DMS53 treated with DMSO at 0.1 percent for 48 hours (cell line): ENCODE data around the gene MS4A15.
"Not testable (repeated sequence)": the region's sequence is repeated elsewhere in the genome, so short reads cannot be mapped to it uniquely, and the experiment has no call there.

Source experiments
- DNase-seq: peaks from one replicate; lab custom pipeline; 2025; ENCODE audit not compliant: unreplicated experiment; lab: John Stamatoyannopoulos, UW

Gene MS4A15

DNA sequence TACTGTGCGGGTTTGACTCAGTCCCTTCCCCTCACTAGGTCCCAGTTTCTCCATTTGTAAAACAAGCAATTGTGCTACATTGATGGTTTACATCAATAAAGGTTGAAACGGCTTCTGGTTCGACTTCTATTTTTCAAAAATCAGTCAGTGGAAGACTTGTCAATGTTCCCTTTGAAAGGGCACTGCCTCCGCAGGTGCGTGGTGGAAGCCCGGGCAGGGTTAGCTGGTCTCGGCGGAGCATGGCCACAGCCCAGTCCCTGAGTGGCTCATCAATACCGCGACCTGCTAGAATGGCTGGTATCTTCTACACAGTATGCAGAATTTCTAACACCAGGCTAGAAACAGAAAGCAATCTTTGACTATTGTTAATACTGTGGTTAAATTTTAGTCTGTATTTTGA, 44.5 kb downstream of the MS4A15 start:
- DNase-seq, result no peak

DNA sequence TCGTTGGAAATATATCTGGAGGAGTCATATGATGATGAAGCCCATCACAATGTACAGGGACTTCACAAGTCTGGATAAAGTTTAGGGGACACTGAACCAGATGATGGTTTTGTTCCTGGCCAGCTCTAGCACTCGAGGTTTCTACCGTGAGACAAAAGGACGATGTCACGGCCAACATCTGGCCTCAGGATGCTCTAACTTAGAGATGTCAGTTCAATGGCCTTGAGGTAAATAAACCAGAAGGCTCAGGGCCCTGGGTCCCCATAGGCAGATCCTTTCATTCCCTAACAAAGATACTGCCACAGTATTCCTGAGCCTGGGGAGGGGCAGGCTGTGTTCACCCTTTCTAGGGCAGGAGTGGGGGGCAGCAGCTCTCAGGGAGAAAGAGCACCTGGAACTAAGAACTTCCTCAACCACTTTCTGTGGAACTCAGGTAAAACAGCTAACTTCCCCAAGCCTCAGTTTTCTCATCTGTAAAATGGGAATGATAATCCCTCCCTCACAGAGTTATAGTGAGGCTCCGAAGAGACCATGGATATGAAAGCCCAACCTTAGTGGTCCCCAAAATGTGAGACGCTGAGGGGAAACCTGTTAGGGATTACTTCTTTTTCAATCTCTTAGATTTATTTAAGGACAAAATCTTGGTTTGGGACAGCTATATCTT, 46.7 kb downstream of the MS4A15 start:
- DNase-seq, result no peak

DNA sequence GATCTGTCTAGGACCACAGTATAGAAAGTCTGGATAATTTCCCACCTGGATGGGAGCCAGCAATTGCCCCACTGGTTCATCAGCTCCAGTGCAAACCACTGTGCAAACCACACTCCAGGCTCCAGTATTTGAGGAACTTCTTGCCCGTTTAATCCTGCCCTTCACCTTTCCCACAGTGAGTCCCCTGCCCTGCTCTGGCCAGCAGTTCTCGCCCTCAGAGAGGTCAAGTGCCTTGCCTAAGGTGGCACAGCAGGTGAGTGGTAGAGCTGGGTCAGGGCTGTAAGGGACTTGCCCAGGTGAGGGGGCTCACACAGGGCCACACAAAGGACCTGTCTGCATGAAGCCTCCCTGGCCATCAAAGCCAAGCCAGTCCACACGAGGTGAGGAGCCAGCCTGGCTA, 52.6 kb downstream of the MS4A15 start:
- DNase-seq, result no peak

- DNase-seq, result no peak
These were observed 53.0 kb downstream of the MS4A15 start for GRCh38 chr11:60809691-60810090.

- DNase-seq, result no peak
These were observed 53.5 kb downstream of the MS4A15 start for GRCh38 chr11:60810151-60810550.

DNA sequence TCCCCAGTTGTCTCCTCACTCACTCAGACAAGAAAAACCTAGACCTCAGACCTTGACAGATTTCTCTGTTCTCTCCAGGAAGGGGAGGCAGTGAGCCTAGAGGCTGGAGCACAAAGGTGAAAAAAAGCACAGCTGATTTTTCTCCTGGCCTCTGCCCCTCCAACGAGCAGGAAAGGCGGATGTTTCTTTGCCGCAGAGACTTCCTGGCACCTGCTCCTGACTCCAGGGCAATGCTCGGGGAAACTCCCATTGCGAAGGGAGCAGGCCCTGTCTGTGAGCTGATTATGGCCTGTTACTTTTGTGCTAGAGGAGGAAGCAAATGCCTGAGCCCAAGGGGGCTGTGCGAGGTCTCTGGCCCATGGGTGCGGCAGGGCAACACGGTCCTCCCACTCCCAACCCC, 53.9 kb downstream of the MS4A15 start:
- peak; percentile 39 for DNase-seq

- no peak for DNase-seq
These were observed 56.7 kb downstream of the MS4A15 start for GRCh38 chr11:60813324-60813723.

- DNase-seq, result no peak
These were observed 57.4 kb downstream of the MS4A15 start for GRCh38 chr11:60814112-60814511.

- DNase-seq, result no peak
These were observed 60.0 kb downstream of the MS4A15 start for GRCh38 chr11:60816590-60817157.

- DNase-seq, result no peak
These were observed 61.4 kb downstream of the MS4A15 start for GRCh38 chr11:60818057-60818456.

- DNase-seq, result no peak
These were observed 65.3 kb downstream of the MS4A15 start for GRCh38 chr11:60821827-60822599.

DNA sequence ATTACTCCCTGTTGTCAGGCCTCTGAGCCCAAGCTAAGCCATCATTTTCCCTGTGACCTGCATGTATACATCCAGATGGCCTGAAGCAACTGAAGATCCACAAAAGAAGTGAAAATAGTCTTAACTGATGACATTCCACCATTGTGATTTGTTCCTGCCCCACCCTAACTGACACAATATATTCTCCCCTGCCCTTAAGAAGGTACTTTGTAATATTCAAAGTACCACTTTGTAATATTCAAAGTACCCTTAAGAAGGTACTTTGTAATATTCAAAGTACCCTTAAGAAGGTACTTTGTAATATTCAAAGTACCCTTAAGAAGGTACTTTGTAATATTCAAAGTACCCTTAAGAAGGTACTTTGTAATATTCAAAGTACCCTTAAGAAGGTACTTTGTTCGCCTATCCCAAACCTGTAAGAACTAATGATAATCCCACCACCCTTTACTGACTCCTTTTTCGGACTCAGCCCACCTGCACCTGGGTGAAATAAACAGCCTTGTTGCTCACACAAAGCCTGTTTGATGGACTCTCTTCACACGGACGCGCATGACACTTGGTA, 67.2 kb downstream of the MS4A15 start:
- not testable (repeated sequence) for DNase-seq

- DNase-seq, result no peak
These were observed 68.5 kb downstream of the MS4A15 start for GRCh38 chr11:60825118-60825517.

DNA sequence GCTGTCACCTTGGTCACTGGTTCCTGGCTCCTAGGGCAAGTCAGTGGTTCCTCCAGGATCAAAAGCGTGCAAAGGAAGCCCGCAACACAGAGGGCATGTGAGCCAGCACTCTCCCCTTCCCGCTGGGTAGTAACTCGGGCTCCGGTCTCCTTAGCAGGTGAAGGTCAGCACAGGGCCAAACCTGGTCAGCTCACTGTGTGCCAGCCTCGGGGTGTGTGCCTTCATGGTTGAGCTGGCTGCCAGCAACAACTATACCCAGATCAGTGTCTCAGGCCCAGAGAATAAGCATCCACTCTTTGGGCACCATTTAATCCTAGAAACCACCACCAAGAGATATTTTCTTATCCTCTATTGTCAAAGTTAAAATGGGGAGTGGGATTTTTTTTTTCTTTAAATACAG, 69.1 kb downstream of the MS4A15 start:
- no peak for DNase-seq
